Dermis lymphatic vessel endothelial cell (primary cell): Measurements from ENCODE around the gene DRC3. TPM values are rescaled to one million over a fixed set of nuclear protein-coding genes. Genes with fewer than 3 reads are reported as not detected.

ENCODE experiments used
- total RNA-seq: library from RNA; depleted of rRNA; stranded (reverse); fragments of >200 nt; gene quantifications from 2 replicates; pipeline ENCODE4 v1.2.1, GENCODE V29; 2014

DRC3 gene
- 2.3 and 4.0 TPM in 2 replicates for total RNA-seq

GRCh38 chr17:17972126-17972951, at the start of gene DRC3, which contains the start of gene TOM1L2:
Gene DRC3, plus strand, starts transcription at chr17:17972862. Its CDS starts 4,737 bp downstream, at chr17:17977599.
Gene TOM1L2, minus strand, starts transcription at chr17:17972400. Its CDS starts 87 bp downstream, at chr17:17972313.

GRCh38 chr17:18038861-18039534, 66.3 kb downstream of the DRC3 start, which contains the start of the genes ATPAF2 and GID4:
Gene ATPAF2, minus strand, starts transcription at chr17:18039168. Its CDS starts 155 bp downstream, at chr17:18039013.
Gene GID4, plus strand, starts transcription at chr17:18039408. Its CDS starts 57 bp downstream, at chr17:18039465.

Other genes with a start within 250 kb of the DRC3 start
- 25.6 and 41.5 TPM in 2 replicates for gene SREBF1, start 135.9 kb upstream of the DRC3 start, total RNA-seq
- gene TOM1L2, start 462 bp upstream of the DRC3 start, total RNA-seq, result 13.2 and 13.3 TPM in 2 replicates
- gene ATPAF2, start 66.3 kb downstream of the DRC3 start, total RNA-seq, result 17.2 and 18.5 TPM in 2 replicates
- gene GID4, start 66.5 kb downstream of the DRC3 start, total RNA-seq, result 7.3 and 7.4 TPM in 2 replicates
- 25.1 and 29.0 TPM in 2 replicates for gene DRG2, start 115.1 kb downstream of the DRC3 start, total RNA-seq
- 0.17 and 0.33 TPM in 2 replicates for gene MYO15A, start 135.9 kb downstream of the DRC3 start, total RNA-seq
- gene ALKBH5, start 211.0 kb downstream of the DRC3 start, total RNA-seq, result 64.3 and 69.7 TPM in 2 replicates